HepG2 (cell line): ENCODE measurements around the gene PRICKLE2. TPM values are rescaled to one million over a fixed set of nuclear protein-coding genes. Genes with fewer than 3 reads are reported as not detected.
A peak's percentile ranks its signal among the peaks of the same experiment; 100 is the strongest.

ENCODE experiments used
- ATAC-seq: fragments of 200-7000 bp; cut with Tn5 transposase; 3 replicates; pipeline ENCODE4 v1.9.1; 2020; ENCODE audit warnings: mild to moderate bottlenecking, moderate library complexity
- BruUV-seq: library from RNA; stranded (reverse); fragments of 400-500 nt; replicated peaks from 2 replicates; lab custom pipeline; 2021; lab: Mats Ljungman, UMichigan
- CTCF ChIA-PET: fragments of 300-600 bp; formaldehyde crosslinking; extraction: SDS; loops from one replicate; lab custom pipeline; 2021; ENCODE audit warnings: low total read pairs, inconsistent platforms, low intra/inter-chr PET ratio; lab: Yijun Ruan, JAX
- POLR2A ChIA-PET: fragments of 350-600 bp; sonication (Branson Sonifier 250); formaldehyde crosslinking; loops from one replicate; lab custom pipeline; 2020; ENCODE audit warnings: antibody characterized with exemption, inconsistent platforms; lab: Yijun Ruan, JAX
- DNase-seq: peaks from one replicate; pipeline ENCODE4 v3.0.0-alpha.2; 2015; ENCODE audit warnings: low spot score
- FAIRE-seq: peaks from 3 replicates; lab custom pipeline; 2011; peaks lifted over from hg19 to GRCh38; lab: Jason Lieb, UNC
- H2AFZ ChIP-seq: one replicate; pipeline ENCODE4 v1.6.1; 2011; ENCODE audit warnings: low read length, inconsistent platforms
- H3K27ac ChIP-seq: fragments of 300-600 bp; 3 replicates; pipeline ENCODE4 v1.8.0; 2011; ENCODE audit warnings: mixed run types, mild to moderate bottlenecking, mixed read lengths, low read length, inconsistent platforms; ENCODE audit not compliant: insufficient read depth; ENCODE audit errors: extremely low read length
- H3K27me3 ChIP-seq, 2 experiments: fragments of 200-600 bp in 1 of 2; 2 replicates in 1 of 2; 3 replicates in 1 of 2; pipeline versions ENCODE4 v1.6.0 to v1.8.0; 2011; ENCODE audit warnings: low read length in 2 of 2, mild to moderate bottlenecking in 2 of 2, moderate library complexity in 2 of 2, inconsistent platforms in 1 of 2; ENCODE audit not compliant: insufficient read depth in 2 of 2, control insufficient read depth in 1 of 2
- H3K36me3 ChIP-seq, 2 experiments: fragments of 200-600 bp in 1 of 2; replicated peaks in 1 of 2; 2 replicates in 1 of 2; 3 replicates in 1 of 2; pipeline versions ENCODE4 v1.5.1 to v1.8.0; 2011; ENCODE audit warnings: low read length in 2 of 2, inconsistent platforms in 1 of 2; ENCODE audit not compliant: insufficient read depth in 2 of 2, control insufficient read depth in 1 of 2
- H3K4me1 ChIP-seq: 2 replicates; pipeline ENCODE4 v1.5.1; 2012; ENCODE audit warnings: low read length, inconsistent platforms; ENCODE audit not compliant: insufficient read depth
- H3K4me2 ChIP-seq: 2 replicates; pipeline ENCODE4 v1.6.0; 2011; ENCODE audit warnings: low read depth, low read length, inconsistent platforms
- H3K4me3 ChIP-seq, 3 experiments: fragments of 200-600 bp in 1 of 3; sonication (generic), shearing (Covaris generic) in 1 of 3; replicated peaks in 1 of 3; 2 replicates each; pipeline ENCODE4 v1.5.1; 2011 to 2016; ENCODE audit warnings: low read length in 3 of 3, inconsistent platforms in 2 of 3, low read depth in 2 of 3, mild to moderate bottlenecking in 2 of 3, control low read depth in 1 of 3, mixed read lengths in 1 of 3; ENCODE audit not compliant: insufficient read depth in 1 of 3
- H3K79me2 ChIP-seq: one replicate; pipeline ENCODE4 v1.6.1; 2011; ENCODE audit warnings: low read length, inconsistent platforms; ENCODE audit not compliant: insufficient read depth
- H3K9ac ChIP-seq: 2 replicates; pipeline ENCODE4 v1.6.0; 2011; ENCODE audit warnings: mild to moderate bottlenecking, low read depth, low read length, inconsistent platforms; ENCODE audit not compliant: insufficient read depth
- H3K9me3 ChIP-seq: 2 replicates; pipeline ENCODE4 v1.5.1; 2012; ENCODE audit warnings: mild to moderate bottlenecking, low read length
- H4K20me1 ChIP-seq: 2 replicates; pipeline ENCODE4 v1.6.0; 2011; ENCODE audit warnings: inconsistent platforms, mild to moderate bottlenecking, low read length, moderate library complexity; ENCODE audit not compliant: insufficient read depth
- CCDC6 ChIP-seq: sonication (generic); formaldehyde crosslinking; IDR thresholded peaks from 2 replicates; pipeline ENCODE4 v1.8.1; 2022; ENCODE audit warnings: mild to moderate bottlenecking, missing genetic modification reagents, moderate library complexity
- FOSL2 ChIP-seq: sonication (generic); formaldehyde crosslinking; IDR thresholded peaks from 2 replicates; pipeline ENCODE4 v1.4.0; 2020; ENCODE audit warnings: missing genetic modification reagents
- HMG20B ChIP-seq: conservative IDR thresholded peaks from 2 replicates; pipeline ENCODE4 v1.6.1; 2016; ENCODE audit warnings: missing genetic modification reagents, missing compliant biosample characterization
- LRRFIP1 ChIP-seq: sonication (generic); formaldehyde crosslinking; conservative IDR thresholded peaks from 2 replicates; pipeline ENCODE4 v1.4.0; 2020; ENCODE audit warnings: missing genetic modification reagents
- MED8 ChIP-seq: sonication (generic); formaldehyde crosslinking; IDR thresholded peaks from 2 replicates; pipeline ENCODE4 v1.8.1; 2023; ENCODE audit warnings: mild to moderate bottlenecking, missing genetic modification reagents; ENCODE audit not compliant: insufficient replicate concordance
- RAD21 ChIP-seq: fragments of 450-650 bp; formaldehyde crosslinking; IDR thresholded peaks from 2 replicates; pipeline ENCODE4 v1.5.0; 2020; ENCODE audit warnings: mild to moderate bottlenecking
- SMARCE1 ChIP-seq: fragments of 450-650 bp; IDR thresholded peaks from 2 replicates; pipeline ENCODE4 v1.6.1; 2017; ENCODE audit warnings: borderline replicate concordance
- SOX5 ChIP-seq: IDR thresholded peaks from 2 replicates; pipeline ENCODE4 v1.6.1; 2016; ENCODE audit warnings: borderline replicate concordance
- SP140L ChIP-seq: sonication (generic); formaldehyde crosslinking; IDR thresholded peaks from 2 replicates; pipeline ENCODE4 v1.4.0; 2020; ENCODE audit warnings: missing genetic modification reagents, borderline replicate concordance
- SP2 ChIP-seq: sonication (generic); formaldehyde crosslinking; IDR thresholded peaks from 2 replicates; pipeline ENCODE4 v1.5.1; 2020; ENCODE audit warnings: mild to moderate bottlenecking, missing genetic modification reagents
- STAG1 ChIP-seq: sonication (generic); formaldehyde crosslinking; IDR thresholded peaks from 2 replicates; pipeline ENCODE4 v1.4.0; 2020; ENCODE audit warnings: missing genetic modification reagents
- ZNF33B ChIP-seq: sonication (generic); formaldehyde crosslinking; IDR thresholded peaks from 2 replicates; pipeline ENCODE4 v1.5.1; 2020; ENCODE audit warnings: mild to moderate bottlenecking, missing genetic modification reagents
- ZNF629 ChIP-seq: sonication (generic); formaldehyde crosslinking; conservative IDR thresholded peaks from 2 replicates; pipeline ENCODE4 v1.5.0; 2020; ENCODE audit warnings: missing genetic modification reagents
- ZNF781 ChIP-seq: sonication (generic); formaldehyde crosslinking; IDR thresholded peaks from 2 replicates; pipeline ENCODE4 v1.5.1; 2020; ENCODE audit warnings: borderline replicate concordance, mild to moderate bottlenecking, missing genetic modification reagents; ENCODE audit errors: not compliant biosample characterization
- ZNF790 ChIP-seq: sonication (generic); formaldehyde crosslinking; IDR thresholded peaks from 2 replicates; pipeline ENCODE4 v1.8.0; 2022; ENCODE audit warnings: missing genetic modification reagents, mild to moderate bottlenecking, borderline replicate concordance
- ZNF883 ChIP-seq: sonication (generic); formaldehyde crosslinking; IDR thresholded peaks from 2 replicates; pipeline ENCODE4 v1.5.1; 2020; ENCODE audit warnings: mild to moderate bottlenecking, missing genetic modification reagents; ENCODE audit errors: not compliant biosample characterization
- WGBS: methylation state at CpG from one replicate; pipeline ENCODE4 v1.1.6; 2017; ENCODE audit warnings: low lambda C conversion rate; 5-methylcytosine and 5-hydroxymethylcytosine counted together
- in situ Hi-C: cut with HindIII; loops from 2 replicates; pipeline ENCODE4 v1.10.0; 2017; ENCODE audit warnings: low pct_unique_long_range_greater_than_20kb; ENCODE audit not compliant: extremely low pct_ligation_motif_present
- intact Hi-C: fragments of 100-400 bp; cut with micrococcal nuclease; formaldehyde crosslinking; loops from one replicate; pipeline ENCODE4 v1.10.0; 2022; ENCODE audit not compliant: unreplicated experiment
- polyA plus RNA-seq, 8 experiments: library from polyadenylated mRNA; depleted of rRNA in 3 of 8; stranded (reverse) in 7 of 8; unstranded in 1 of 8; fragments of >200 nt; fragmentation: Illumina TruSeq in 4 of 8; extraction: Trizol in 4 of 8; gene quantifications; 2 replicates each; pipeline versions ENCODE4 v1.2.1 to v1.2.3, GENCODE V29; 2011 to 2016; ENCODE audit warnings: low read depth in 4 of 8, missing spikeins in 1 of 8, mixed read lengths in 1 of 8; ENCODE audit not compliant: insufficient read depth in 1 of 8
- total RNA-seq, 5 experiments: library from RNA; depleted of rRNA; stranded (reverse); fragments of >200 nt; fragmentation: Illumina TruSeq; extraction: Trizol; gene quantifications; 2 replicates each; pipeline ENCODE4 v1.2.3, GENCODE V29; 2016; ENCODE audit warnings: low read depth in 1 of 5
- TF ChIP-seq, protein P1 (sequence below): sonication (generic); formaldehyde crosslinking; IDR thresholded peaks from 2 replicates; pipeline ENCODE4 v1.5.1; 2020; ENCODE audit warnings: missing genetic modification reagents, mild to moderate bottlenecking, borderline replicate concordance
- TF ChIP-seq, protein P2 (sequence below): sonication (generic); formaldehyde crosslinking; IDR thresholded peaks from 2 replicates; pipeline ENCODE4 v1.8.0; 2022; ENCODE audit warnings: missing genetic modification reagents, mild to moderate bottlenecking, borderline replicate concordance

The PRICKLE2 gene
- total and polyA plus RNA-seq, 2 of the 13 experiments (the other 11 are each of a cell fraction or from before 2014, with no cell fraction given) = 0.01 to 0.07 TPM

- TF ChIP-seq, protein P1, sequence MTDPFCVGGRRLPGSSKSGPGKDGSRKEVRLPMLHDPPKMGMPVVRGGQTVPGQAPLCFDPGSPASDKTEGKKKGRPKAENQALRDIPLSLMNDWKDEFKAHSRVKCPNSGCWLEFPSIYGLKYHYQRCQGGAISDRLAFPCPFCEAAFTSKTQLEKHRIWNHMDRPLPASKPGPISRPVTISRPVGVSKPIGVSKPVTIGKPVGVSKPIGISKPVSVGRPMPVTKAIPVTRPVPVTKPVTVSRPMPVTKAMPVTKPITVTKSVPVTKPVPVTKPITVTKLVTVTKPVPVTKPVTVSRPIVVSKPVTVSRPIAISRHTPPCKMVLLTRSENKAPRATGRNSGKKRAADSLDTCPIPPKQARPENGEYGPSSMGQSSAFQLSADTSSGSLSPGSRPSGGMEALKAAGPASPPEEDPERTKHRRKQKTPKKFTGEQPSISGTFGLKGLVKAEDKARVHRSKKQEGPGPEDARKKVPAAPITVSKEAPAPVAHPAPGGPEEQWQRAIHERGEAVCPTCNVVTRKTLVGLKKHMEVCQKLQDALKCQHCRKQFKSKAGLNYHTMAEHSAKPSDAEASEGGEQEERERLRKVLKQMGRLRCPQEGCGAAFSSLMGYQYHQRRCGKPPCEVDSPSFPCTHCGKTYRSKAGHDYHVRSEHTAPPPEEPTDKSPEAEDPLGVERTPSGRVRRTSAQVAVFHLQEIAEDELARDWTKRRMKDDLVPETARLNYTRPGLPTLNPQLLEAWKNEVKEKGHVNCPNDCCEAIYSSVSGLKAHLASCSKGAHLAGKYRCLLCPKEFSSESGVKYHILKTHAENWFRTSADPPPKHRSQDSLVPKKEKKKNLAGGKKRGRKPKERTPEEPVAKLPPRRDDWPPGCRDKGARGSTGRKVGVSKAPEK (CRISPR knock-in tag) = no peak
- no peak for TF ChIP-seq SMARCE1
- peak; percentile 66 for TF ChIP-seq STAG1 (CRISPR knock-in tag)
- TF ChIP-seq SOX5 (CRISPR knock-in tag) = no peak
- no peak for TF ChIP-seq HMG20B (CRISPR knock-in tag)
- 0 out of 2 replicates have a peak, but pooled peaks have one; percentile 14 for TF ChIP-seq RAD21 (CRISPR knock-in tag)
- no peak for TF ChIP-seq ZNF883
- TF ChIP-seq, all 625 proteins: peak for 4
Observed at GRCh38 chr3:64166584-64167162, 58.6 kb downstream of the PRICKLE2 start (continued).

GRCh38 chr3:64164349-64164748, 60.9 kb downstream of the PRICKLE2 start:
- no peak overlapping the region for H2AFZ ChIP-seq
- H3K9ac ChIP-seq = no peak overlapping the region
- H4K20me1 ChIP-seq = no peaks in the 10 kb centered on the region
- H3K9me3 ChIP-seq = no peaks in the 10 kb centered on the region
- H3K36me3 ChIP-seq = no peaks in the 10 kb centered on the region
- intact Hi-C loops (no loop called here), in situ Hi-C loops (no loop called here)
- no peak for DNase-seq
- no peaks in the 10 kb centered on the region for H3K27me3 ChIP-seq
- no peak for FAIRE-seq
- no TSS peak for BruUV-seq
- peaks cover 10% of the 10 kb centered on the region for H3K4me1 ChIP-seq
- CTCF ChIA-PET = no interaction called here
- 53% methylated on average over 2 of the region's 2 CpGs for WGBS
- no peak for ATAC-seq
- no peak overlapping the region for H3K27ac ChIP-seq
- H3K79me2 ChIP-seq = no peaks in the 10 kb centered on the region
- POLR2A ChIA-PET = no interaction called here
- H3K4me2 ChIP-seq = no peak overlapping the region
- no peak overlapping the region for H3K4me3 ChIP-seq
- TF ChIP-seq SP2 (CRISPR knock-in tag) (no peak), CCDC6 (no peak), ZNF33B (CRISPR knock-in tag) (no peak), ZNF629 (no peak), MED8 (CRISPR knock-in tag) (no peak), LRRFIP1 (CRISPR knock-in tag) (no peak), ZNF781 (CRISPR knock-in tag) (no peak), ZNF790 (CRISPR knock-in tag) (no peak), SP140L (CRISPR knock-in tag) (no peak), FOSL2 (no peak), ZNF883 (no peak)
- TF ChIP-seq, protein P2, sequence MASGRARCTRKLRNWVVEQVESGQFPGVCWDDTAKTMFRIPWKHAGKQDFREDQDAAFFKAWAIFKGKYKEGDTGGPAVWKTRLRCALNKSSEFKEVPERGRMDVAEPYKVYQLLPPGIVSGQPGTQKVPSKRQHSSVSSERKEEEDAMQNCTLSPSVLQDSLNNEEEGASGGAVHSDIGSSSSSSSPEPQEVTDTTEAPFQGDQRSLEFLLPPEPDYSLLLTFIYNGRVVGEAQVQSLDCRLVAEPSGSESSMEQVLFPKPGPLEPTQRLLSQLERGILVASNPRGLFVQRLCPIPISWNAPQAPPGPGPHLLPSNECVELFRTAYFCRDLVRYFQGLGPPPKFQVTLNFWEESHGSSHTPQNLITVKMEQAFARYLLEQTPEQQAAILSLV (CRISPR knock-in tag) = no peak
